K562 (cell line): ENCODE data around the gene SLC22A15. TPM values are rescaled to one million over a fixed set of nuclear protein-coding genes. Genes with fewer than 3 reads are reported as not detected.

Experiments
- ATAC-seq: fragments of 200-7000 bp; cut with Tn5 transposase; 3 replicates; pipeline ENCODE4 v1.9.1; 2020; ENCODE audit warnings: moderate library complexity
- BruUV-seq: library from RNA; stranded (reverse); fragments of 400-500 nt; replicated peaks from 2 replicates; lab custom pipeline; 2021; lab: Mats Ljungman, UMichigan
- CTCF ChIA-PET: fragments of 300-600 bp; formaldehyde crosslinking; extraction: SDS; loops from one replicate; lab custom pipeline; 2021; ENCODE audit warnings: low intra/inter-chr PET ratio; lab: Yijun Ruan, JAX
- POLR2A ChIA-PET: fragments of 300-600, 350-650 bp; sonication (Branson Sonifier 250); formaldehyde crosslinking; extraction: SDS; loops from one replicate; lab custom pipeline; 2021; ENCODE audit warnings: antibody characterized with exemption, inconsistent platforms; lab: Yijun Ruan, JAX
- DNase-seq, 4 experiments: peaks; one replicate each; pipeline versions ENCODE4 v3.0.0 to v3.0.0-alpha.2; 2011 to 2018; ENCODE audit warnings: low spot score in 3 of 4, mixed read lengths in 3 of 4; ENCODE audit errors: extremely low read depth in 1 of 4
- FAIRE-seq: peaks from 2 replicates; lab custom pipeline; 2011; peaks lifted over from hg19 to GRCh38; lab: Jason Lieb, UNC
- H2AFZ ChIP-seq: 2 replicates; pipeline ENCODE4 v1.6.0; 2011; ENCODE audit warnings: low read depth, low read length, control low read depth, inconsistent platforms
- H3K27ac ChIP-seq: fragments of 200-600 bp; 3 replicates; pipeline ENCODE4 v1.8.0; 2011; ENCODE audit warnings: low read depth, mild to moderate bottlenecking, control low read depth, inconsistent platforms, low read length, moderate library complexity, mixed read lengths; ENCODE audit errors: extremely low read depth
- H3K27me3 ChIP-seq, 2 experiments: fragments of 300-600 bp in 1 of 2; 2 replicates in 1 of 2; 3 replicates in 1 of 2; pipeline versions ENCODE4 v1.6.0 to v1.8.0; 2011; ENCODE audit warnings: inconsistent platforms in 2 of 2, low read length in 2 of 2, mild to moderate bottlenecking in 1 of 2, mixed read lengths in 1 of 2, moderate library complexity in 1 of 2; ENCODE audit not compliant: control insufficient read depth in 2 of 2, insufficient read depth in 2 of 2
- H3K36me3 ChIP-seq: fragments of 300-600 bp; 3 replicates; pipeline ENCODE4 v1.8.0; 2011; ENCODE audit warnings: mild to moderate bottlenecking, low read length, inconsistent platforms; ENCODE audit not compliant: control insufficient read depth, insufficient read depth
- H3K4me1 ChIP-seq, 2 experiments: fragments of 200-600 bp in 1 of 2; replicated peaks in 1 of 2; 2 replicates in 1 of 2; 3 replicates in 1 of 2; pipeline versions ENCODE4 v1.5.1 to v1.8.0; 2011; ENCODE audit warnings: inconsistent platforms in 2 of 2, low read length in 2 of 2, mild to moderate bottlenecking in 1 of 2, mixed read lengths in 1 of 2, moderate library complexity in 1 of 2; ENCODE audit not compliant: control insufficient read depth in 2 of 2, insufficient read depth in 2 of 2
- H3K4me2 ChIP-seq: 2 replicates; pipeline ENCODE4 v1.6.1; 2011; ENCODE audit warnings: low read length, control low read depth, inconsistent platforms, mixed read lengths; ENCODE audit not compliant: insufficient read depth
- H3K4me3 ChIP-seq: fragments of 200-600 bp; sonication (generic), shearing (Covaris generic); 2 replicates; pipeline ENCODE4 v1.5.1; 2016; ENCODE audit warnings: control low read depth, inconsistent platforms
- H3K79me2 ChIP-seq: fragments of 200-600 bp; 3 replicates; pipeline ENCODE4 v1.8.0; 2011; ENCODE audit warnings: low read length, inconsistent platforms; ENCODE audit not compliant: control insufficient read depth, insufficient read depth
- H3K9ac ChIP-seq, 2 experiments: 2 replicates each; pipeline versions ENCODE4 v1.6.0 to v1.6.1; 2011; ENCODE audit warnings: low read depth in 2 of 2, low read length in 2 of 2, control low read depth in 1 of 2, inconsistent platforms in 1 of 2, mild to moderate bottlenecking in 1 of 2, mixed read lengths in 1 of 2; ENCODE audit not compliant: insufficient read depth in 1 of 2
- H3K9me1 ChIP-seq: one replicate; pipeline ENCODE4 v1.6.0; 2011; ENCODE audit warnings: inconsistent platforms, mild to moderate bottlenecking, low read length, moderate library complexity; ENCODE audit not compliant: control insufficient read depth, insufficient read depth
- H3K9me3 ChIP-seq: replicated peaks from 2 replicates; pipeline ENCODE4 v1.5.1; 2011; ENCODE audit warnings: low read depth, low read length, inconsistent platforms; ENCODE audit not compliant: control insufficient read depth, insufficient read depth
- H4K20me1 ChIP-seq: replicated peaks from 2 replicates; pipeline ENCODE4 v1.6.1; 2011; ENCODE audit warnings: low read length, inconsistent platforms, mixed read lengths; ENCODE audit not compliant: control insufficient read depth, insufficient read depth
- ATF4 ChIP-seq: fragments of 450-650 bp; formaldehyde crosslinking; IDR thresholded peaks from 2 replicates; pipeline ENCODE4 v1.4.0; 2022; ENCODE audit warnings: mild to moderate bottlenecking, moderate library complexity
- GTF2E2 ChIP-seq: fragments of 200-800 bp; sonication (Bioruptor generic); IDR thresholded peaks from 2 replicates; pipeline ENCODE4 v1.6.1; 2016; ENCODE audit warnings: missing genetic modification characterization, missing compliant biosample characterization
- PATZ1 ChIP-seq: fragments of 250-450 bp; sonication (Bioruptor Pico); IDR thresholded peaks from 2 replicates; pipeline ENCODE4 v1.5.0; 2020; ENCODE audit warnings: mild to moderate bottlenecking, borderline replicate concordance
- SMAD4 ChIP-seq: fragments of 250-450 bp; sonication (Bioruptor Pico); conservative IDR thresholded peaks from 2 replicates; pipeline ENCODE4 v1.8.0; 2021; ENCODE audit warnings: inconsistent platforms, mild to moderate bottlenecking, moderate library complexity
- ZNF197 ChIP-seq: fragments of 200-800 bp; sonication (Bioruptor generic); IDR thresholded peaks from 2 replicates; pipeline ENCODE4 v1.6.1; 2016; ENCODE audit warnings: low read depth, missing genetic modification characterization, missing compliant biosample characterization
- ZNF224 ChIP-seq: sonication (generic); formaldehyde crosslinking; IDR thresholded peaks from 2 replicates; pipeline ENCODE4 v1.8.0; 2022; ENCODE audit warnings: mild to moderate bottlenecking, missing genetic modification reagents
- ZNF589 ChIP-seq: fragments of 200-800 bp; sonication (Bioruptor generic); IDR thresholded peaks from 2 replicates; pipeline ENCODE4 v1.6.1; 2016; ENCODE audit warnings: low read depth, missing genetic modification characterization, missing compliant biosample characterization
- WGBS: fragments of 100-300 bp; shearing (Covaris generic); methylation state at CpG from one replicate; pipeline ENCODE4 v1.1.6; 2016; ENCODE audit warnings: low coverage, mixed read lengths; ENCODE audit not compliant: insufficient coverage; ENCODE audit errors: missing lambda C conversion rate; 5-methylcytosine and 5-hydroxymethylcytosine counted together
- in situ Hi-C: fragments of 300-500 bp; cut with MboI; formaldehyde crosslinking; loops from 4 replicates; pipeline ENCODE4 v1.15.0; 2018; ENCODE audit warnings: inconsistent platforms, mixed read lengths
- intact Hi-C: fragments of 100-400 bp; cut with micrococcal nuclease; formaldehyde crosslinking; loops from 2 replicates; pipeline ENCODE4 v1.14.2; 2022
- polyA plus RNA-seq, 8 experiments: library from polyadenylated mRNA; depleted of rRNA in 4 of 8; stranded (reverse) in 5 of 8; unstranded in 3 of 8; fragments of >200 nt; fragmentation: Nextera tagmentation in 2 of 8; fragmentation: Illumina TruSeq in 1 of 8; extraction: Ambion mirVana in 2 of 8; extraction: Trizol in 1 of 8; gene quantifications; 2 replicates each; pipeline versions ENCODE4 v1.2.1 to v1.2.3, GENCODE V29; 2011 to 2014; ENCODE audit warnings: inconsistent platforms in 1 of 8, missing spikeins in 1 of 8
- total RNA-seq, 7 experiments: library from RNA; depleted of rRNA in 6 of 7; stranded (reverse); fragments of >200 nt in 6 of 7; fragmentation: Illumina TruSeq in 2 of 7; extraction: Trizol in 2 of 7; gene quantifications; 2 replicates each; pipeline versions ENCODE4 v1.2.1 to v1.2.3, GENCODE V29; 2011 to 2021; ENCODE audit warnings: low replicate concordance in 1 of 7
- TF ChIP-seq, protein P1 (sequence below): sonication (generic); IDR thresholded peaks from 2 replicates; pipeline ENCODE4 v1.6.1; 2016
- TF ChIP-seq, protein P2 (sequence below), 2 experiments: fragments of 450-650 bp in 1 of 2; sonication (generic) in 1 of 2; formaldehyde crosslinking in 1 of 2; IDR thresholded peaks in 1 of 2; conservative IDR thresholded peaks in 1 of 2; 2 replicates each; pipeline versions ENCODE4 v1.6.1 to v1.8.1; 2016 to 2023; ENCODE audit warnings: mild to moderate bottlenecking in 2 of 2, moderate library complexity in 2 of 2, inconsistent platforms in 1 of 2, missing genetic modification reagents in 1 of 2

Gene SLC22A15
- total and polyA plus RNA-seq, 9 of the 15 experiments (the other 6 are each of a cell fraction or from before 2014, with no cell fraction given), result 0.24 to 2.7 (median 1.2) TPM

- TF ChIP-seq ZNF197 (CRISPR knock-in tag), result 0 out of 2 replicates have a peak, but pooled peaks have one; percentile 54
These were observed 1.4 kb downstream of the SLC22A15 start (continued) for GRCh38 chr1:115977499-115978258.

- no peaks in the 10 kb centered on the region for H3K9me3 ChIP-seq
- no peak for FAIRE-seq
- 2% methylated on average over 6 of the region's 6 CpGs for WGBS
- no peak overlapping the region for H2AFZ ChIP-seq
- no peaks in the 10 kb centered on the region for H4K20me1 ChIP-seq
- ATAC-seq, result no peak
- BruUV-seq, result no TSS peak
- DNase-seq, result no peak
- ChIA-PET CTCF (interaction anchor here (1.2 kb wide), 1 partner anchor 171 kb away, joined by 4 read pairs; no protein-coding TSS in a partner anchor), POLR2A (interaction anchor here (0.6 to 1.1 kb wide), 5 partner anchors 14 to 186 kb away, joined by 3 to 5 read pairs (median 3); no protein-coding TSS in a partner anchor)
- no peak overlapping the region for H3K4me2 ChIP-seq
- H3K9me1 ChIP-seq, result no peaks in the 10 kb centered on the region
- no peak overlapping the region for H3K27ac ChIP-seq
- H3K4me3 ChIP-seq, result no peak overlapping the region
- in situ Hi-C loops, result loop anchor here (10.0 kb wide), 1 partner anchor 264 kb away; no protein-coding TSS in a partner anchor
- H3K79me2 ChIP-seq, result no peaks in the 10 kb centered on the region
- no peaks in the 10 kb centered on the region for H3K36me3 ChIP-seq
- peaks cover 0 to 12% of the 10 kb centered on the region in 2 experiments; a peak in 2 of 5 replicates for H3K4me1 ChIP-seq
- H3K9ac ChIP-seq, result no peak overlapping the region
- intact Hi-C loops, result no loop called here
- peaks cover 12 to 18% of the 10 kb centered on the region in 2 experiments; a peak in 4 of 5 replicates for H3K27me3 ChIP-seq
- no peak for TF ChIP-seq ZNF224
- peak; percentile 18; the same call in 1 of the 2 replicates for TF ChIP-seq SMAD4 (CRISPR knock-in tag)
- TF ChIP-seq, protein P1, sequence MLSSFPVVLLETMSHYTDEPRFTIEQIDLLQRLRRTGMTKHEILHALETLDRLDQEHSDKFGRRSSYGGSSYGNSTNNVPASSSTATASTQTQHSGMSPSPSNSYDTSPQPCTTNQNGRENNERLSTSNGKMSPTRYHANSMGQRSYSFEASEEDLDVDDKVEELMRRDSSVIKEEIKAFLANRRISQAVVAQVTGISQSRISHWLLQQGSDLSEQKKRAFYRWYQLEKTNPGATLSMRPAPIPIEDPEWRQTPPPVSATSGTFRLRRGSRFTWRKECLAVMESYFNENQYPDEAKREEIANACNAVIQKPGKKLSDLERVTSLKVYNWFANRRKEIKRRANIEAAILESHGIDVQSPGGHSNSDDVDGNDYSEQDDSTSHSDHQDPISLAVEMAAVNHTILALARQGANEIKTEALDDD, result peak; percentile 45; the same call in 1 of the 2 replicates
- TF ChIP-seq, protein P2, sequence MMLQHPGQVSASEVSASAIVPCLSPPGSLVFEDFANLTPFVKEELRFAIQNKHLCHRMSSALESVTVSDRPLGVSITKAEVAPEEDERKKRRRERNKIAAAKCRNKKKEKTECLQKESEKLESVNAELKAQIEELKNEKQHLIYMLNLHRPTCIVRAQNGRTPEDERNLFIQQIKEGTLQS (IDR thresholded peaks at IDR 0.05), result peak; percentile 70; the same call in 1 of the 2 replicates
- TF ChIP-seq, protein P2 (CRISPR knock-in tag; conservative IDR thresholded peaks at IDR 0.05), result no peak
- 0 out of 2 replicates have a peak, but pooled peaks have one; percentile 43 for TF ChIP-seq ATF4
- 0 out of 2 replicates have a peak, but pooled peaks have one; percentile 21 for TF ChIP-seq ZNF589 (CRISPR knock-in tag)
- TF ChIP-seq PATZ1 (CRISPR knock-in tag), result no peak
- TF ChIP-seq GTF2E2 (tag), result 0 out of 2 replicates have a peak, but pooled peaks have one; percentile 58
These were observed 2.1 kb downstream of the SLC22A15 start for GRCh38 chr1:115978292-115978941.
